Activated T-cell treated with anti-CD3 and anti-CD28 coated beads for 24 hours (primary cell): ENCODE measurements around the gene WWOX.

Experiments used
- DNase-seq: peaks from one replicate; pipeline ENCODE4 v3.0.0-alpha.2; 2020; ENCODE audit warnings: low read depth

WWOX gene

GRCh38 chr16:78196502-78196901, 97.0 kb downstream of the WWOX start:
- DNase-seq: no peak

DNA sequence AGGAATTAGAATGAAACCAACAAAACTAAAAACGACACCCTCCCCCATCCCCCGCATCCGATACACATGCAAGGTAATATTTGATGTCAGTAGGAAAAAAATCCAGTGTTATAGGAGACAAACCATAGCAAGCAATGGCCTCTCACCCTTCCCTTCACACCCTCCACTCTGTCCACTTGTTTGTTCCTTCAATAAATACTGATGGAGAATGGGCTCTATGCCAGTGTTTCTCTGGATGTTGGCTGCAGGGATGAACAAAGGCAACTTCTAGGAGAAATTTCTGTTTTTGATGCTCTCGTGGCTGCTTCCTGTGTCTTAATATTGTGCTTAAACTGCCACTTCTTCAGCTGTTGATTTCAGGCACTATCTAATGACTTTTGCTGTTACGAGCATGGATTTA, 98.8 kb downstream of the WWOX start:
- no peak for DNase-seq

DNA sequence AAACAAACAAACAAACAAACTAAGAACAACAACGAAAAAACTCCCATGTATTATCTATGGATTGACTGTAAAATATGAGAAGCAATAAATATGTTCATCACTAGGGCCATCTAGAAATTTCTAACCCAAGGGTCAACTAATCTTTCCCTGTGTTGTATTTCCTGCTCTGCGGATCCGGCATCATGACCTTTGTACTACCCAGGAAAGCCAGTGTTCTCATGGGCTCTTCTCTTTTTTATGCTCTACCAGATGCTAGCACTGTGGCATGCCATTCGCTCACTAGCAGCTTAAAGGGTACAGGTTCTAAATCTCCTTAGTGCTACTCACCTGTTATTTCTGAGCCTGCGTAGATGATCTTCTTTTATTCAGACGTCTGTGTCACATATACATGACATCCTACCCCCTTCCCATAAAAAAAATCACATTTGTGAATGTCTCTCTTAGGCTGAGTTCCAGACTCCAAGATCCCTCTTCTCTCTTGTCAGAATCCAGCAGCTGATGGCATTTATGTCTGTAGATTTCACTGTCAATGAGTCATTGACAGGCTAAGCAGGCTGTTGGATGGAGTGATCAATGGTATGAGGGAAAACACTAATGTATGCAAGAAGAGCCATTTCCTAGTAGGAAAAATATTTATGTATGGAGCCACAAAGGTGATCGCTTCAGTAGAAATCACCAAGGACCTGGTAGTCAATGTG, 100.0 kb downstream of the WWOX start:
- DNase-seq: no peak

DNA sequence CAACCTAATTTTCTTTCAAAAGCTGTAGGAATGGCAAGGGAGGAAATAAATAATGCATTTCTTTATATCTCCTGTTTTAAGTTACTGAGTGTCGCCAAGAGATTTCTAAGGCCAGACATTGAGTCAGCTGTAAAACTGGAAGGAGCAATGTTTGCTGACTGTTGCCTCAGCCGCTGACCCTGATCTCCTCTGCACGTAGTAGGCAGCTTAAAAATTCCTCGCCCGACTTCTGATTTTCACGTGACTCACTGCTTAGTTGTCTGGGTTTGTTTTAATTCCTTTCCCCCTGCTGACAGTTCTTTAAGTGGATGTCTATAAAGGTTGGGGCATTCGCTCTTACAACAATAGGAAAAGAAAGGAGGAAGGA, 100.6 kb downstream of the WWOX start:
- DNase-seq: no peak

GRCh38 chr16:78200623-78201096, 101.2 kb downstream of the WWOX start:
- DNase-seq: no peak

DNA sequence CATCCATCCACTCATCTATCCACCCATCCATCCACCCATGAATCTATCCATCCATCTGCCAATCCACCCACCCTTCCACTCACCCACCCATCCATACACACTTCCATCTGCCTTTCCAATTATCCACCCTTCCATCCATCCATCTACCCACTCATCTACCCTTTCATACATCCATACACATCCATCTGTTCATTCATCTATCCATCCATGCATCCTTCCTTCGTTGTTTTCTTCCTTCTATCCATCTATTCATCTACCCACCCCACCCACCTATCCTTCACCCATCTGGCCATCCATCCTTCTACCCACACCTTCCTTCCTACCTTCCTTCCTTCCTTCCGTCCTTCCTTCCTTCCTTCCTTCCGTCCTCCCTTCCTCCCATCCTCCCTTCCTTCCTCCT, 106.1 kb downstream of the WWOX start:
- DNase-seq: no peak

DNA sequence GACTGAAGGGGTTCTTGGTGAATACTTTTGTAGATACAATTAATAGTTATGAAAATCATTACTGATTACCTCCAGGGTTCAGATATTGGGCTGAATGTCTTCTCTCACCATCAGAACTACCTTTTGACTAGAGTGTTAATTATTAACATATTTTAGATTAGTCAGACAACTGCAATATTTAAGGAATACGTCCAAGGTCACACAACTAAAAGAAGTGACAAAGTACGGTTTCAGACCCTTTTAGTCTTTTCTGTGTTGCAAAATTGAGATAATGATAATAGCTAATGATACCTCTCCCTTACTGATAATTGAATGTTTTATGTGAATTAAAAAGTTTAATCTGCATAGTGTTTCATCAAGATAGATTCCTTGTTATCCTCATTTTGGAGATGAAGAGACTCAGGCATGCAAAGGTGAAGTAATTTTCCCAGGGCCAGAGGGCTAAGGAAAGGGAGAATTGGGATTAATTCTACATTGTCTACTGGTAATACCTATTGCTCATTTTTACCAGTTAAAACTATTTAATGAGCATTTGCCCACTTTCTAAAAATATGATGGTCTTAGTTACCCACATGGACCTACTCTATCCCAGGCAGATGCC, 107.3 kb downstream of the WWOX start:
- DNase-seq: no peak

DNA sequence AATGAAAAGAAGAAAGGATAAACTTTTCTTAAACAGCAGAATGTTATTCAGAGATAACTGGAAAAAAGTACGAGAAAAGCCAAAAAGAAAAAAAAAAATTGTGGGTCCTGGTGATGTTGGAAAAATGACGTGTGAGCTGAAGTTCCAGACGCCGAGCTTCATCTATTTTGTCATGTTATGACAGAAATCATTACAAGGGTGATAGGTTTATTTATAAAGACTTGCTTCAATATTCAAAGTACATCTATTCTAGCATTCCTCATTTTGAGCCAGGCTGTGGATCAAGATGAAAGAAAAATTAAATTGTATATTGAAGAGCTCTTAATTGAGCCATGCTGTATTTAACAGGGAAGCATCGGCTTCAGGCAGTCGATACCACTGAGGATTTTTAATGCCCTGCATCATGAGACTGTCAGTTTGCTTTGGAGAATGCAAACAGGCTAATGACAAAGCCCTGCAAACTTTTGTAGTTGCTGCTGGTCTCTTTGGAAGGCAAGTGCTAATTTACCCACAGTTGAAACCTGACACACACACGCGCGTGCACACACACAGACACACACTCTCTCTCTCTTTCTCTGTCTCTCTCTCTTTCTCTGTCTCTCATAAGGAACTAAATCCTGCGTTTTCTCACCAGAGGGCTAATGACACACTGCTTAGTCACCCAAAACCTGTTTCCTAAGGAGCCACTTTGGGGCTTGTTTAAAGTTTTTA, 110.7 kb downstream of the WWOX start:
- no peak for DNase-seq

- DNase-seq: no peak
Observed at GRCh38 chr16:78211020-78211599, 111.7 kb downstream of the WWOX start.

DNA sequence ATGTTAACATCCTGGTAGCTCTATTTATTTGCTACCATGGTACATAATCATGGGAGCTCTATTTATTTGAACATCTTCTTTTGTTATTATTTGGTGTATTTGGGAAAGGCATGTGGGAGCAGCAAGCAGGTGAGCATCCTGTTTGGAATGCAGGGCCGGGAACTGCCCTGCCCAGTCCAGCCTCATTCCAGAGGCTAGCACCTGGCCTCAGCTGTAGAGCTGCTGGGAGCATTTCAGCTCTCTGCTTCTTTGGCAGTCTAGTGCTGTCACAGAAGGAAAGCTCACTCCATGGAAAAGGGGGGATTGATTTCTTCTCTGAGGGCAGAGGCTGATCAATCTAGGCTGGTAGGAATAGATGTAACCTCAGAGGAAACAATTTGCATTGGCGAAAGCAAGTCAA, 112.5 kb downstream of the WWOX start:
- no peak for DNase-seq

DNA sequence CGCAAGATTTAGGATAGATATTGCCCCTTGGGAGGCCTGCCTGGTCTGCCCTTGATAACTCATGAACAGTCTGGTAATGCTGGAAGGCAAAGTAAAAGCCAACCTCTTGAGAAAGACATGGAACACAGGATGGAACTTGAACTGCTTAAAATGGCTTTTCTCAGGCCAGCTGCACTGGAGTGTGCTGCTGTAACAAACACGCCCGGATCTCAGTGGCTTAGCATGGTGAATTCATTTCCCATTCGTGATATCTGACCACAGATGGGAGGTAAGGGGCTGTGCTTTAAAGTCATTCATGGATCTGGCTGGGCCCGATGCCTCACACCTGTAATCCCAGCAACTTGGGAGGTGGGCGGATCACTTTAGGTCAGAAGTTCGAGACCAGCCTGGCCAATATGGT, 113.2 kb downstream of the WWOX start:
- no peak for DNase-seq

DNA sequence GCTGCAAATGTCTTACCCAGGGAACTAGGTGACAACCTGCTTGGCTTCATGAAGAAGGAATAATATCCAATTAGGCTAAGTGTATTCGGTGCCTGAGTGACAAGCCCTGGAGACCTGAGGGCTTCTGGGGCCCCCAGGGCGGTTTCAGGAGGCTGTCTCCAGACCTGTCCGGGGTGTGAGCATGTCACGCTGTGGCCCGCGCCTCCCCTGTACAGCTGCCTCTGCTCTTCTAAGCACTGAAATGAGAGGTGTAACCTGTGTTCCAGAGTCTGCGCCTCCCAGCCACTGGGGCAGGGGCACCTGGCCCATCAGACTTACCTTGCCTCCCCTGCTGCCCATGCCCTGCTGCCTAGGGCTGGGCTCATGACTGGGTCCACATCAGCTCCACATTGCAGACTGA, 114.3 kb downstream of the WWOX start:
- DNase-seq: no peak

DNA sequence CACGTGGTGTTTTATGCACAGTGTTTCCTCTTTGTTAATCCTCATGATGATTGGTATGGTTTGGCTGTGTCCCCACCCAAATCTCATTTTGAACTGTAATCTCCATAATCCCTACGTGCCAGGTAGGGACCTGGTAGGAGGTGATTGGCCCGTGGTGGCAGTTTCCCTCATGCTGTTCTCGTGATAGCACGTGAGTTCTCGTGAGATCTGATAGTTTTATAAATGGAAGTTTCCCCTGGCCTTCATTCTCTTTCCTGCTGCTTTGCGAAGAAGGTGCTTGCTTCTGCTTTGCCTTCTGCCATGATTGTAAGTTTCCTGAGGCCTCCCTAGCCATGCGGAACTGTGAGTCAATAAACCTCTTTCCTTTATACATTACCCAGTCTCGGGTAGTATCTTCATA, 115.8 kb downstream of the WWOX start:
- DNase-seq: no peak

DNA sequence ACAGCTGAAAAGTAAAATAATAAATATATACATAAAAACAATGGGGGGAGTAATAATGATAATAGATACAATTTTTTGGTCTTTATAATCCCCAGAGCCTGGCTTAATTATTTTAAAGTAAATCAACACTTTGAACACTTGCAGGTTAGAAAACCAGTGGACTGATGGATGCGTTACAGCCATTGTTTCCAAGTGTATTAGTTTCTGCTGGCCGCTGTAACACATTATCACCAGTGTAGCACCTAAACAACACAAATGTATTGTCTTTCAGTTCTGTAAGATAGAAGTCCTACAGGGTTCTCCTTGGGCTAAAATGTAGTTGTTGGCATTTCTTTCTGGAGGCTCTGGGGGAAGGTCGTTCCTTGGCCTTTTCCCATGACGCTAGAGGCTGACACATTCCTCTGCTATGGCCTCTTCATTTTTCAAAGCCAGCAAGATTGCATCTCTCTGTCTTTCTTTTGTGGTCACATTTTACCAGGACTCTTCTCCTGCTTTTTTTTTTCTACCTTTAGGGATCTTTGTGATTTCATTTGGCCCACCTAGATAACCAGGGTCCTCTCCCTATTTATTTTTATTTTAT, 116.8 kb downstream of the WWOX start:
- DNase-seq: no peak

- no peak for DNase-seq
Observed at GRCh38 chr16:78217276-78217675, 117.8 kb downstream of the WWOX start.

GRCh38 chr16:78218279-78218678, 118.8 kb downstream of the WWOX start:
- no peak for DNase-seq

GRCh38 chr16:78218856-78219651, 119.6 kb downstream of the WWOX start:
- no peak for DNase-seq

DNA sequence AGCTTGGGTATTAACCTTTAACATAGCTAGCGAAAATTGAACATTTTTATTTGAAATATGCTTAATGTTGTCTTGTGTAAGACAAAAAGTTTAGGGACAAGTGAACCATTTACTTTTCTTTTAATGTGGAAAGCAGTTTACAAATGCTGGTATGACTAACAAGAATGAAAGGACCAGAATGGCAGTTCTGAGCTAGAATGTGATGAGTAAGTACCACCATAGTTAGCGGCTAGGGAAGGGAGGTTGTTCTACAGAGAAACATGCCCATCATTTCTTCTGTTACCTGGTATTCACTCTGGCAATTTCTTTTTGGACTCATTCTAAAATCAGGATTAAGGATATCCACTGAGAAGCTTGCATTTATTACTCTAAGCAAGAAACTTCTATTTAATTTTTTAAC, 121.1 kb downstream of the WWOX start:
- no peak for DNase-seq

GRCh38 chr16:78221892-78222291, 122.4 kb downstream of the WWOX start:
- DNase-seq: no peak

- no peak for DNase-seq
Observed at GRCh38 chr16:78224342-78224741, 124.9 kb downstream of the WWOX start.

DNA sequence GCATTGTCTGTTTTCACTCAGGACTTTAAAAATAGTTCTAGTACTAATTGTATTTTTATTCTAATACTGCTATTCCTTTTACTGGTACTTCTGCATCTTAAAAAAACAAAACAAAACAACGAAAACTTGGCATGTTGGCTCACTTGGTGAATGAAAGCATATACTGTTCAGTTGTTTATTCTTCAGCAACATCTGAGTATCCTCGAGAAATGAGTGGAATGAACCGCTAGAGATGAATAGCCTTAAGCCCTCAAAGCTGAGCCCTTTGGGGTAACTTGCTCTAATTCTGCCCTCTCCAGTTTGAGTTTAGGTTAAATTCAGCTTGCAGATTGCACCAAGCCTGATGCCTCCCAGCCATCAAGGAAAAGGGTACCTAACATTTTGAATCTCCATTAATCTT, 126.5 kb downstream of the WWOX start:
- no peak for DNase-seq

DNA sequence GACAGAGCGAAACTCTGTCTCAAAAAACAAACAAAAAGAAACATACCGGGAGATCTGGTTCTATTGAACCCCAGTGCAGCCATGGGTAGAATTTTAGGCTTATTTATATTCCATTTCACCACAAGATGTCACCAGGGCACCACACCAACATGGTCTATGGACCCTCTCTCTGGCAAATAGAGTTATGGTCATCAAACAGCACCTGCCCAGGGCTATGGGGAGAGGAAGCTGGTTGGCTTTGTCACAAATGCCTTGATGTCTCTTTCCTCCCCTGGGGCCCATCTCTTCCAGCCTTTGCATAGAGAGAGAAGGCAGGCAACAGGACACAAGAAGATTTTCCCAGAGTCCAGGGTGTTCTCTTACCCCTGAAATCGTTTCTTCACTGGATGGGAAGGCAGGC, 128.4 kb downstream of the WWOX start:
- DNase-seq: no peak
